GM12801 (cell line): ENCODE data around the gene TAS1R1.

Experiments
- CTCF ChIP-seq: IDR thresholded peaks from one replicate; pipeline ENCODE4 v1.5.1; 2011; ENCODE audit warnings: control low read depth; ENCODE audit not compliant: insufficient read length; ENCODE audit errors: extremely low read depth

The TAS1R1 gene

GRCh38 chr1:6601049-6601922 lies 46.2 kb downstream of the TAS1R1 start:
- TF ChIP-seq CTCF, result no peak

GRCh38 chr1:6601923-6602668 lies 47.0 kb downstream of the TAS1R1 start:
- no peak for TF ChIP-seq CTCF

GRCh38 chr1:6602669-6603237 lies 47.6 kb downstream of the TAS1R1 start, which contains the start of gene KLHL21:
TSS of gene KLHL21 (minus strand) at chr1:6602869. CDS start at chr1:6602817, 52 bp downstream.
- TF ChIP-seq CTCF, result no peak

GRCh38 chr1:6603238-6603914 lies 48.3 kb downstream of the TAS1R1 start:
- no peak for TF ChIP-seq CTCF

- TF ChIP-seq CTCF, result no peak
These were observed 48.9 kb downstream of the TAS1R1 start for GRCh38 chr1:6603915-6604558.

- no peak for TF ChIP-seq CTCF
These were observed 57.7 kb downstream of the TAS1R1 start for GRCh38 chr1:6612641-6613360.
